GM12878 (cell line): ENCODE measurements around the gene LDLRAD4. TPM values are rescaled to one million over a fixed set of nuclear protein-coding genes. Genes with fewer than 3 reads are reported as not detected.

Experiments used
- ATAC-seq: fragments of 200-7000 bp; cut with Tn5 transposase; 3 replicates; pipeline ENCODE4 v1.9.1; 2020; ENCODE audit warnings: mild to moderate bottlenecking, moderate library complexity
- BruUV-seq: library from RNA; stranded (reverse); fragments of 400-500 nt; replicated peaks from 2 replicates; lab custom pipeline; 2021; lab: Mats Ljungman, UMichigan
- CTCF ChIA-PET: fragments of 300-600 bp; sonication (Branson Sonifier 250); formaldehyde crosslinking; extraction: SDS; loops from one replicate; lab custom pipeline; 2021; ENCODE audit warnings: inconsistent platforms; lab: Yijun Ruan, JAX
- POLR2A ChIA-PET: fragments of 350-600 bp; formaldehyde crosslinking; extraction: SDS; loops from one replicate; lab custom pipeline; 2021; ENCODE audit warnings: inconsistent platforms; lab: Charles Lee
- RAD21 ChIA-PET: fragments of 300-600 bp; sonication (Branson Sonifier 250); formaldehyde crosslinking; loops from one replicate; lab custom pipeline; 2023; ENCODE audit warnings: antibody characterized with exemption; ENCODE audit not compliant: unreplicated experiment; lab: Charles Lee
- SMC1A ChIA-PET: fragments of 300-600 bp; sonication (Branson Sonifier 250); formaldehyde crosslinking; loops from one replicate; lab custom pipeline; 2023; ENCODE audit not compliant: unreplicated experiment, uncharacterized antibody; lab: Charles Lee
- DNase-seq: peaks from one replicate; pipeline ENCODE4 v3.0.0-alpha.2; 2011; ENCODE audit warnings: low read depth, low spot score
- FAIRE-seq: peaks from 3 replicates; lab custom pipeline; 2011; peaks lifted over from hg19 to GRCh38; lab: Jason Lieb, UNC
- H2AFZ ChIP-seq: 2 replicates; pipeline ENCODE4 v1.6.0; 2011; ENCODE audit warnings: low read depth, low read length, control low read depth; ENCODE audit not compliant: control insufficient read depth
- H3K27ac ChIP-seq: 2 replicates; pipeline ENCODE4 v1.5.1; 2011; ENCODE audit warnings: control low read depth; ENCODE audit not compliant: control insufficient read depth, insufficient read depth
- H3K27me3 ChIP-seq, 2 experiments: replicated peaks in 1 of 2; 2 replicates each; pipeline versions ENCODE4 v1.6.0 to v1.6.1; 2011; ENCODE audit warnings: low read length in 1 of 2; ENCODE audit not compliant: control insufficient read depth in 2 of 2, insufficient read depth in 2 of 2
- H3K36me3 ChIP-seq, 2 experiments: 2 replicates each; pipeline ENCODE4 v1.5.1; 2011; ENCODE audit warnings: low read length in 1 of 2; ENCODE audit not compliant: control insufficient read depth in 2 of 2, insufficient read depth in 2 of 2
- H3K4me1 ChIP-seq: 2 replicates; pipeline ENCODE4 v1.6.1; 2011; ENCODE audit warnings: mild to moderate bottlenecking, low read length, moderate library complexity, mixed read lengths; ENCODE audit not compliant: control insufficient read depth, insufficient read depth
- H3K4me2 ChIP-seq: 2 replicates; pipeline ENCODE4 v1.6.0; 2011; ENCODE audit warnings: control low read depth; ENCODE audit not compliant: control insufficient read depth, insufficient read depth
- H3K4me3 ChIP-seq: fragments of 200-600 bp; sonication (generic); 2 replicates; pipeline ENCODE4 v1.5.1; 2016
- H3K79me2 ChIP-seq: 2 replicates; pipeline ENCODE4 v1.6.0; 2011; ENCODE audit warnings: low read length; ENCODE audit not compliant: control insufficient read depth, insufficient read depth
- H3K9ac ChIP-seq: 2 replicates; pipeline ENCODE4 v1.8.0; 2011; ENCODE audit warnings: low read length, control low read depth, mixed read lengths; ENCODE audit not compliant: control insufficient read depth, insufficient read depth
- H3K9me3 ChIP-seq: replicated peaks from 3 replicates; pipeline ENCODE4 v1.5.1; 2011; ENCODE audit warnings: mild to moderate bottlenecking, low read length; ENCODE audit not compliant: control insufficient read depth, insufficient read depth
- H4K20me1 ChIP-seq: 2 replicates; pipeline ENCODE4 v1.6.0; 2011; ENCODE audit not compliant: control insufficient read depth, insufficient read depth
- BACH1 ChIP-seq: fragments of 450-650 bp; IDR thresholded peaks from 2 replicates; pipeline ENCODE4 v1.6.1; 2017; ENCODE audit warnings: mild to moderate bottlenecking, borderline replicate concordance
- CHD4 ChIP-seq: fragments of 200-600 bp; sonication (generic); IDR thresholded peaks from 2 replicates; pipeline ENCODE4 v1.6.1; 2016; ENCODE audit warnings: mild to moderate bottlenecking
- CREM ChIP-seq: IDR thresholded peaks from 2 replicates; pipeline ENCODE4 v1.6.1; 2014; ENCODE audit warnings: antibody characterized with exemption, low read depth
- GATAD2B ChIP-seq: fragments of 450-650 bp; conservative IDR thresholded peaks from 2 replicates; pipeline ENCODE4 v1.6.1; 2017; ENCODE audit warnings: low read depth, mild to moderate bottlenecking, moderate library complexity
- HDGF ChIP-seq: fragments of 450-650 bp; IDR thresholded peaks from 2 replicates; pipeline ENCODE4 v1.6.1; 2016; ENCODE audit warnings: antibody characterized with exemption
- KDM1A ChIP-seq: fragments of 200-600 bp; sonication (generic); IDR thresholded peaks from 2 replicates; pipeline ENCODE4 v1.6.1; 2016; ENCODE audit warnings: borderline replicate concordance
- MAX ChIP-seq: IDR thresholded peaks from 2 replicates; pipeline ENCODE4 v1.6.1; 2012; ENCODE audit warnings: low read depth, low read length, improper control_type of control experiment
- MYC ChIP-seq: IDR thresholded peaks from 2 replicates; pipeline ENCODE4 v1.6.1; 2011; ENCODE audit warnings: mild to moderate bottlenecking, low read length, moderate library complexity, inconsistent platforms; ENCODE audit not compliant: insufficient read depth, insufficient replicate concordance, insufficient read length, severe bottlenecking
- POLR2AphosphoS5 ChIP-seq: IDR thresholded peaks from 2 replicates; pipeline ENCODE4 v1.6.1; 2011; ENCODE audit warnings: mild to moderate bottlenecking, low read length, inconsistent platforms
- RCOR1 ChIP-seq: conservative IDR thresholded peaks from 2 replicates; pipeline ENCODE4 v1.6.1; 2012; ENCODE audit warnings: low read depth, low read length, improper control_type of control experiment
- SIX5 ChIP-seq: IDR thresholded peaks from 2 replicates; pipeline ENCODE4 v1.6.1; 2011; ENCODE audit warnings: mild to moderate bottlenecking, low read depth, low read length, moderate library complexity; ENCODE audit not compliant: severe bottlenecking
- SRF ChIP-seq, 2 experiments: IDR thresholded peaks; 2 replicates each; pipeline ENCODE4 v1.6.1; 2011; ENCODE audit warnings: low read depth in 2 of 2, low read length in 2 of 2, mild to moderate bottlenecking in 1 of 2, moderate library complexity in 1 of 2
- STAT1 ChIP-seq: fragments of 450-650 bp; conservative IDR thresholded peaks from 2 replicates; pipeline ENCODE4 v1.6.1; 2014; ENCODE audit warnings: antibody characterized with exemption, mild to moderate bottlenecking
- TARDBP ChIP-seq: IDR thresholded peaks from 2 replicates; pipeline ENCODE4 v1.6.1; 2016; ENCODE audit warnings: borderline replicate concordance
- WGBS: methylation state at CpG from one replicate; pipeline ENCODE4 v1.1.6; 2016; ENCODE audit warnings: low lambda C conversion rate; ENCODE audit not compliant: insufficient replicate concordance, insufficient coverage; ENCODE audit errors: missing lambda C conversion rate; 5-methylcytosine and 5-hydroxymethylcytosine counted together
- in situ Hi-C: fragments of 300-500 bp; cut with MboI; formaldehyde crosslinking; loops from 9 replicates; pipeline ENCODE4 v1.14.3; 2018; ENCODE audit warnings: mixed read lengths
- intact Hi-C: fragments of 100-400 bp; cut with micrococcal nuclease; formaldehyde crosslinking; loops from one replicate; pipeline ENCODE4 v1.14.2; 2022; ENCODE audit not compliant: unreplicated experiment
- polyA plus RNA-seq, 11 experiments: library from polyadenylated mRNA; depleted of rRNA in 4 of 11; unstranded in 6 of 11; stranded (reverse) in 5 of 11; fragments of >200 nt; fragmentation: Nextera tagmentation in 4 of 11; fragmentation: Illumina TruSeq in 1 of 11; extraction: Ambion mirVana in 4 of 11; extraction: Trizol in 1 of 11; gene quantifications; 1 replicate in 1 of 11; 2 replicates in 10 of 11; pipeline versions ENCODE4 v1.2.1 to v1.2.3, GENCODE V29; 2011 to 2016; ENCODE audit warnings: inconsistent platforms in 2 of 11, missing spikeins in 2 of 11, low read depth in 1 of 11
- total RNA-seq, 4 experiments: library from RNA; depleted of rRNA in 3 of 4; stranded (reverse); fragments of >200 nt in 3 of 4; fragmentation: Illumina TruSeq in 1 of 4; extraction: Trizol in 1 of 4; gene quantifications; 2 replicates each; pipeline versions ENCODE4 v1.2.1 to v1.2.3, GENCODE V29; 2013 to 2021

LDLRAD4 gene
- total and polyA plus RNA-seq, 10 of the 15 experiments (the other 5 are each of a cell fraction or from before 2014, with no cell fraction given) = 2.7 to 16.8 (median 11.2) TPM

- TF ChIP-seq SRF (IDR thresholded peaks at IDR 0.05; ENCODE audit: low read depth in 2 of 2, low read length in 2 of 2) (no peak), GATAD2B (no peak), HDGF (no peak)
Observed at GRCh38 chr18:13599031-13599430, 380.5 kb downstream of the LDLRAD4 start (continued).

- BruUV-seq = no TSS peak
- no peak overlapping the region for H3K9ac ChIP-seq
- H3K4me3 ChIP-seq = no peak overlapping the region
- TF ChIP-seq KDM1A (no peak), CHD4 (no peak), MAX (no peak), CREM (no peak), TARDBP (no peak), BACH1 (no peak), MYC (no peak), POLR2AphosphoS5 (no peak), STAT1 (no peak), SIX5 (no peak), RCOR1 (no peak)
- H3K79me2 ChIP-seq = no peaks in the 10 kb centered on the region
- ChIA-PET RAD21 (interaction anchor here (1.1 to 1.5 kb wide), 3 partner anchors 10 to 45 kb away, joined by 3 to 6 read pairs (median 5); no protein-coding TSS in a partner anchor), CTCF (interaction anchor here (0.7 to 1.4 kb wide), 3 partner anchors 8 to 45 kb away, joined by 3 to 4 read pairs (median 3); no protein-coding TSS in a partner anchor), SMC1A (interaction anchor here (1.0 to 1.4 kb wide), 3 partner anchors 10 to 40 kb away, joined by 4 to 6 read pairs (median 4); no protein-coding TSS in a partner anchor), POLR2A (interaction anchor here (0.7 to 1.2 kb wide), 3 partner anchors 11 to 25 kb away, joined by 3 to 4 read pairs (median 4); no protein-coding TSS in a partner anchor)
- no peaks in the 10 kb centered on the region for H4K20me1 ChIP-seq
- ATAC-seq = no peak
- FAIRE-seq = no peak
- H3K27ac ChIP-seq = no peak overlapping the region
- H3K36me3 ChIP-seq = no peaks in the 10 kb centered on the region
- H2AFZ ChIP-seq = no peak overlapping the region
- no peak for DNase-seq
- intact Hi-C loops = no loop called here
- H3K9me3 ChIP-seq = peaks cover 19% of the 10 kb centered on the region
- peaks cover 17% of the 10 kb centered on the region for H3K4me1 ChIP-seq
- no peaks in the 10 kb centered on the region for H3K27me3 ChIP-seq
- 93% methylated on average over 14 of the region's 14 CpGs for WGBS
- in situ Hi-C loops = no loop called here
- no peak overlapping the region for H3K4me2 ChIP-seq
Observed at GRCh38 chr18:13603304-13604019, 384.9 kb downstream of the LDLRAD4 start.
